Thyroid gland (tissue), 4 donors: ENCODE data around the gene EPC1.

Experiments used
- POLR2A ChIP-seq, 2 donors: fragments of 450-650 bp; IDR thresholded peaks; one replicate each; pipeline ENCODE4 v1.6.1; 2017; ENCODE audit warnings: antibody characterized with exemption in 2 of 2, mild to moderate bottlenecking in 2 of 2, moderate library complexity in 1 of 2
- TF ChIP-seq, protein P1 (sequence below), 6 experiments: fragments of 200-600 bp in 3 of 6; fragments of 450-650 bp in 3 of 6; sonication (generic) in 3 of 6; IDR thresholded peaks; one replicate each; pipeline ENCODE4 v1.5.1; 2016 to 2019; ENCODE audit warnings: antibody characterized with exemption in 6 of 6, mild to moderate bottlenecking in 2 of 6, inconsistent platforms in 1 of 6, moderate library complexity in 1 of 6

- TF ChIP-seq, protein P1, sequence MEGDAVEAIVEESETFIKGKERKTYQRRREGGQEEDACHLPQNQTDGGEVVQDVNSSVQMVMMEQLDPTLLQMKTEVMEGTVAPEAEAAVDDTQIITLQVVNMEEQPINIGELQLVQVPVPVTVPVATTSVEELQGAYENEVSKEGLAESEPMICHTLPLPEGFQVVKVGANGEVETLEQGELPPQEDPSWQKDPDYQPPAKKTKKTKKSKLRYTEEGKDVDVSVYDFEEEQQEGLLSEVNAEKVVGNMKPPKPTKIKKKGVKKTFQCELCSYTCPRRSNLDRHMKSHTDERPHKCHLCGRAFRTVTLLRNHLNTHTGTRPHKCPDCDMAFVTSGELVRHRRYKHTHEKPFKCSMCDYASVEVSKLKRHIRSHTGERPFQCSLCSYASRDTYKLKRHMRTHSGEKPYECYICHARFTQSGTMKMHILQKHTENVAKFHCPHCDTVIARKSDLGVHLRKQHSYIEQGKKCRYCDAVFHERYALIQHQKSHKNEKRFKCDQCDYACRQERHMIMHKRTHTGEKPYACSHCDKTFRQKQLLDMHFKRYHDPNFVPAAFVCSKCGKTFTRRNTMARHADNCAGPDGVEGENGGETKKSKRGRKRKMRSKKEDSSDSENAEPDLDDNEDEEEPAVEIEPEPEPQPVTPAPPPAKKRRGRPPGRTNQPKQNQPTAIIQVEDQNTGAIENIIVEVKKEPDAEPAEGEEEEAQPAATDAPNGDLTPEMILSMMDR (IDR thresholded peaks at IDR 0.05) = no peak
- TF ChIP-seq POLR2A (IDR thresholded peaks at IDR 0.05) = no peak
These were observed 51.9 kb downstream of the EPC1 start for GRCh38 chr10:32295027-32295426.
